Aortic smooth muscle cell (primary cell): ENCODE results near the gene TCERG1. TPM values are rescaled to one million over a fixed set of nuclear protein-coding genes. Genes with fewer than 3 reads are reported as not detected.

Source experiments
- total RNA-seq: library from RNA; depleted of rRNA; stranded (reverse); fragments of >200 nt; gene quantifications from 2 replicates; pipeline ENCODE4 v1.2.3, GENCODE V29; 2014

TCERG1 gene
- 24.4 and 26.6 TPM in 2 replicates for total RNA-seq

DNA sequence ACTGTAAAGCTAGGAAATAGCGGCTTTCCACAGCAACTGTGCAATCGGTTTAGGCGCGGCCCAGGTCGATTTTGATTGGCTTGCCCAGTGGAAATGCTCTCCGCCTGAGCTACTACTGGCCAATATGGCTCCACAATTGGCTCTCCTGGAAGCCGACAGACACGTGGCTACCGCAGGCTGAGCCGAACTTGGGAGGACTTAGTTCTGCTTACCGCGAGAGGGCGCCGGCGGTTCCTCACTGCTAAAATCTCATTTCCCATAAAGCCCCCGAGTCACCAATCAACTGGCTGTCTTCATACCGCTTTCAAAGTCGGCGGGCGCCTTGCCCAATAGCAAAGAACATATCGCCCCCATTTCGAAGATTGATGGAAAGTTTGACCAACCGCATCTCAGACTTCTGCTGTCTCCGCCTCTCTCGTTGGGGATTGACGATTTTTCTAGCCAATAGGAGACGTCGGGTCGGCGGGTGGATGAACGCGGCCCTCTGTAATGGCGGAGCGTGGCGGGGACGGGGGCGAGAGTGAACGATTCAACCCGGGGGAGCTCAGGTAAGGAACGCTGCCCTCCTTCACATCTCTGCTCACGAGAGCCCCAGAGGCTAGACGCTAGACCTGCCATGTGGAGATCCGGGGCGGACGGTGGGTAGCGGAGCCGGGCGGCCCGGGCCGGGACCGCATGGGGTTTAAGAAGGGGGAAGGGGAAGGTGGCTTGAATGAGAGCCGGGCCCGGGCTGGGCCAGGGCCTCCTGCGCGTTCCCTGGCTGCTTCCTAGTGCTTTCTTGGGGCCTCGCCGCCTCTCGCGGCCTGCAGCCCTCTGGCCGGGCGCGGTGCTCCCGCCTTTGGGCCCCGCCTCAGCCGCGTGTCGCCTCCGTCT is at the start of gene TCERG1:
Gene TCERG1, plus strand, starts transcription at position 473 of the 873 bp plus-strand sequence. Its CDS starts 17 bp downstream, at position 490.

GRCh38 chr5:146516151-146516475 is 69.0 kb downstream of the TCERG1 start, which contains the start of gene GPR151:
TSS of gene GPR151 (minus strand) at chr5:146516190. CDS start at chr5:146516113, 77 bp downstream.

Other genes with a start within 250 kb of the TCERG1 start
- gene RBM27, start 243.7 kb upstream of the TCERG1 start, total RNA-seq = 25.6 and 26.3 TPM in 2 replicates
- gene POU4F3, start 108.5 kb upstream of the TCERG1 start, total RNA-seq = 0.06 TPM in 1 of 2 replicates, not detected in the other
- not detected in 2 replicates for gene GPR151, start 68.9 kb downstream of the TCERG1 start, total RNA-seq